ENCODE measurements around the gene VOPP1. TPM values are rescaled to one million over a fixed set of nuclear protein-coding genes. Genes with fewer than 3 reads are reported as not detected.

Gene VOPP1
- total RNA-seq, 6 experiments from 2014 or later = 15.8 to 30.3 (median 23.2) TPM

DNA sequence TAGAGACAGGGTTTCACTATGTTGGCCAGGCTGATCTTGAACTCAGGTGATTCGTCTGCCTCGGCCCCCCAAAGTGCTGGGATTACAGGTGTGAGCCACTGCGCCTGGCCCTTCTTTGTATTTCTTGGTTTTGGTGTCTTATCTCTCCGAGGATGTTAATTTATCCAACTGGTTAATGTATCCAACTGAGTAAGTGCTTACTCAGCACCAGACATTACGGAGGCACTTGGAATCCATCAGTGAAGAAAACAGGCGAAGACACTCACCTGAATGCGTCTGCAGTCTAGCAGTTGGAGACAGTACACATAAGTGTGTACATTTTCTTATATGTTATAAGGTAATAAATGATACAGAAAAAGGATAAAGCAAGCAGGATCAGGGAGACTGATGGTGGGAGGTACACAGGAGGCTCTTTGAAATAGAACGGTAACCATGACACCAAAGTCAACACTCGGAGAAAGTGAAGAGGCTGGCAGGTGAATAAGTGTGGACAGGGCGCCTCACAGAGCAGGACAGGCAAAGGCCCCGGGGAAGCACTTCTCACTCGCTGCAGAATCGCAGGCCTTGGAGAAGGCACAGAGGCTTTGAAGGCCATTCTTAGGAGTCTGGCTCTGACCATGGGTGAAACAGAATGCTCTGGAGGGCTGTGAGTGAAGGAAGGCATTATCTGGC lies 134.1 kb downstream of the VOPP1 start:
- Histone ChIP-seq H3K36me3 (no peaks in the 10 kb centered on the region), H3K9me3 (no peaks in the 10 kb centered on the region), H3K27ac (no peak overlapping the region), H3K4me3 (no peak overlapping the region), H3K4me1 (no peaks in the 10 kb centered on the region), H3K27me3 (no peaks in the 10 kb centered on the region)
- TF ChIP-seq, protein P1, sequence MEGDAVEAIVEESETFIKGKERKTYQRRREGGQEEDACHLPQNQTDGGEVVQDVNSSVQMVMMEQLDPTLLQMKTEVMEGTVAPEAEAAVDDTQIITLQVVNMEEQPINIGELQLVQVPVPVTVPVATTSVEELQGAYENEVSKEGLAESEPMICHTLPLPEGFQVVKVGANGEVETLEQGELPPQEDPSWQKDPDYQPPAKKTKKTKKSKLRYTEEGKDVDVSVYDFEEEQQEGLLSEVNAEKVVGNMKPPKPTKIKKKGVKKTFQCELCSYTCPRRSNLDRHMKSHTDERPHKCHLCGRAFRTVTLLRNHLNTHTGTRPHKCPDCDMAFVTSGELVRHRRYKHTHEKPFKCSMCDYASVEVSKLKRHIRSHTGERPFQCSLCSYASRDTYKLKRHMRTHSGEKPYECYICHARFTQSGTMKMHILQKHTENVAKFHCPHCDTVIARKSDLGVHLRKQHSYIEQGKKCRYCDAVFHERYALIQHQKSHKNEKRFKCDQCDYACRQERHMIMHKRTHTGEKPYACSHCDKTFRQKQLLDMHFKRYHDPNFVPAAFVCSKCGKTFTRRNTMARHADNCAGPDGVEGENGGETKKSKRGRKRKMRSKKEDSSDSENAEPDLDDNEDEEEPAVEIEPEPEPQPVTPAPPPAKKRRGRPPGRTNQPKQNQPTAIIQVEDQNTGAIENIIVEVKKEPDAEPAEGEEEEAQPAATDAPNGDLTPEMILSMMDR (IDR thresholded peaks at IDR 0.05) = no peak
- no peak for TF ChIP-seq POLR2A (IDR thresholded peaks at IDR 0.05)
- ATAC-seq (no peak), DNase-seq (no peak)
- intact Hi-C loops (cut with DNase I) = no loop called here
- WGBS (ENCODE audit: insufficient coverage, low coverage, low lambda C conversion rate, missing lambda C conversion rate) = 82% methylated on average over 13 of the region's 13 CpGs

DNA sequence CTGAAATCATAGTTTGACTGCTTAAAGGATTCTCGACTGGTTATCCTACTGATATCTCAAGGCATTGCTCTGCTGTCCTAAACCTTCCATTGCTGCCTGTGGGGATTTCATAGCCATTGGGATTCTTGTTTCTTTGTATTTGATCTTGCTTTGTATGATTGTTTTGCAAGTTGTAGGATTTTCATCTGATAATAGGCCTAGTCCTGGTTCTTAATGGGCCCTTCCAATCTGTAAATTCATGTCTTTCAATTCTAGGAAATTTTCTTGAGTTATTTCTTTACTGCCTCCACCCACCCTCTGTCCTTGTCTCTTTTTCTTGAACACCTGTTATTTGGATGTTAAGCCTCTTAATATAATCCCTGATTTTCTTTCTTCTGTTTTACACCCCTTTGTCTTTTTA lies 134.9 kb downstream of the VOPP1 start:
- H3K27ac ChIP-seq = no peak overlapping the region
- no peaks in the 10 kb centered on the region for H3K4me1 ChIP-seq
- 80% methylated on average over 1 of the region's 1 CpG for WGBS (ENCODE audit: insufficient coverage, low coverage, low lambda C conversion rate, missing lambda C conversion rate)
- DNase-seq = no peak
- no peaks in the 10 kb centered on the region for H3K36me3 ChIP-seq
- intact Hi-C loops (cut with DNase I) = no loop called here
- H3K27me3 ChIP-seq = no peaks in the 10 kb centered on the region
- H3K4me3 ChIP-seq = no peak overlapping the region
- no peaks in the 10 kb centered on the region for H3K9me3 ChIP-seq
- ATAC-seq = no peak
- no peak for TF ChIP-seq POLR2A (IDR thresholded peaks at IDR 0.05)
- TF ChIP-seq, protein P1 (IDR thresholded peaks at IDR 0.05) = no peak

- 89% methylated on average over 9 of the region's 10 CpGs for WGBS (ENCODE audit: insufficient coverage, low coverage, low lambda C conversion rate, missing lambda C conversion rate)
- DNase-seq (no peak), ATAC-seq (no peak)
- Histone ChIP-seq H3K27ac (no peak overlapping the region), H3K27me3 (no peaks in the 10 kb centered on the region), H3K4me1 (no peaks in the 10 kb centered on the region), H3K36me3 (no peaks in the 10 kb centered on the region), H3K4me3 (no peak overlapping the region), H3K9me3 (no peaks in the 10 kb centered on the region)
- intact Hi-C loops (cut with DNase I) = no loop called here
- TF ChIP-seq POLR2A (IDR thresholded peaks at IDR 0.05) = no peak
- TF ChIP-seq, protein P1 (IDR thresholded peaks at IDR 0.05) = no peak
These were observed 135.8 kb downstream of the VOPP1 start for GRCh38 chr7:55436457-55436856.

GRCh38 chr7:55435466-55435865 lies 136.8 kb downstream of the VOPP1 start:
- 61% methylated on average over 2 of the region's 10 CpGs for WGBS (ENCODE audit: insufficient coverage, low coverage, low lambda C conversion rate, missing lambda C conversion rate)
- H3K36me3 ChIP-seq = no peaks in the 10 kb centered on the region

More at GRCh38 chr7:55435466-55435865, 136.8 kb downstream of the VOPP1 start:
- DNase-seq = no peak
- no peak for ATAC-seq
- no peak overlapping the region for H3K27ac ChIP-seq
- no peaks in the 10 kb centered on the region for H3K27me3 ChIP-seq
- H3K4me1 ChIP-seq = no peaks in the 10 kb centered on the region
- TF ChIP-seq, protein P1 (IDR thresholded peaks at IDR 0.05) = no peak
- TF ChIP-seq POLR2A (IDR thresholded peaks at IDR 0.05) = no peak
- H3K9me3 ChIP-seq = no peaks in the 10 kb centered on the region
- H3K4me3 ChIP-seq = no peak overlapping the region
- intact Hi-C loops (cut with DNase I) = no loop called here

Data from right lobe of liver (tissue), 6 donors.